Measurements from ENCODE around the gene ARNT2.
"Not testable (repeated sequence)": the region's sequence is repeated elsewhere in the genome, so short reads cannot be mapped to it uniquely, and the experiment has no call there.

ARNT2 gene

GRCh38 chr15:80491163-80491847 lies 87.1 kb downstream of the ARNT2 start:
- no peak for DNase-seq (ENCODE audit: low spot score)

GRCh38 chr15:80492409-80492808 lies 88.2 kb downstream of the ARNT2 start:
- no peak for DNase-seq (ENCODE audit: low spot score)

- no peak for DNase-seq (ENCODE audit: low spot score)
Measured at GRCh38 chr15:80492874-80493273, 88.7 kb downstream of the ARNT2 start.

GRCh38 chr15:80494351-80494751 lies 90.2 kb downstream of the ARNT2 start:
- no peak for DNase-seq (ENCODE audit: low spot score)

GRCh38 chr15:80494756-80495155 lies 90.6 kb downstream of the ARNT2 start:
- DNase-seq (ENCODE audit: low spot score), result no peak

GRCh38 chr15:80495401-80495942 lies 91.3 kb downstream of the ARNT2 start:
- no peak for DNase-seq (ENCODE audit: low spot score)

GRCh38 chr15:80496096-80496495 lies 91.9 kb downstream of the ARNT2 start:
- no peak for DNase-seq (ENCODE audit: low spot score)

GRCh38 chr15:80497221-80497620 lies 93.0 kb downstream of the ARNT2 start:
- DNase-seq (ENCODE audit: low spot score), result no peak

- no peak for DNase-seq (ENCODE audit: low spot score)
Measured at GRCh38 chr15:80498652-80499051, 94.5 kb downstream of the ARNT2 start.

GRCh38 chr15:80500021-80500420 lies 95.8 kb downstream of the ARNT2 start:
- DNase-seq (ENCODE audit: low spot score), result no peak

GRCh38 chr15:80501476-80501875 lies 97.3 kb downstream of the ARNT2 start:
- DNase-seq (ENCODE audit: low spot score), result no peak

GRCh38 chr15:80502782-80503181 lies 98.6 kb downstream of the ARNT2 start:
- DNase-seq (ENCODE audit: low spot score), result no peak

GRCh38 chr15:80503319-80503952 lies 99.3 kb downstream of the ARNT2 start:
- DNase-seq (ENCODE audit: low spot score), result no peak

- no peak for DNase-seq (ENCODE audit: low spot score)
Measured at GRCh38 chr15:80504931-80505330, 100.7 kb downstream of the ARNT2 start.

- no peak for DNase-seq (ENCODE audit: low spot score)
Measured at GRCh38 chr15:80506286-80506893, 102.2 kb downstream of the ARNT2 start.

- no peak for DNase-seq (ENCODE audit: low spot score)
Measured at GRCh38 chr15:80507131-80507530, 102.9 kb downstream of the ARNT2 start.

- DNase-seq (ENCODE audit: low spot score), result no peak
Measured at GRCh38 chr15:80507638-80508316, 103.6 kb downstream of the ARNT2 start.

GRCh38 chr15:80508783-80509182 lies 104.6 kb downstream of the ARNT2 start:
- DNase-seq (ENCODE audit: low spot score), result no peak

- no peak for DNase-seq (ENCODE audit: low spot score)
Measured at GRCh38 chr15:80509800-80510199, 105.6 kb downstream of the ARNT2 start.

- not testable (repeated sequence) for DNase-seq (ENCODE audit: low spot score)
Measured at GRCh38 chr15:80510985-80511384, 106.8 kb downstream of the ARNT2 start.

- no peak for DNase-seq (ENCODE audit: low spot score)
Measured at GRCh38 chr15:80512726-80513660, 108.8 kb downstream of the ARNT2 start.

Data from globus pallidus (tissue), 1 donor.